ENCODE measurements around the gene KDM2A. TPM values are rescaled to one million over a fixed set of nuclear protein-coding genes. Genes with fewer than 3 reads are reported as not detected.

The KDM2A gene
- total RNA-seq, 1 donor from 2014 or later = 70.4 TPM

DNA sequence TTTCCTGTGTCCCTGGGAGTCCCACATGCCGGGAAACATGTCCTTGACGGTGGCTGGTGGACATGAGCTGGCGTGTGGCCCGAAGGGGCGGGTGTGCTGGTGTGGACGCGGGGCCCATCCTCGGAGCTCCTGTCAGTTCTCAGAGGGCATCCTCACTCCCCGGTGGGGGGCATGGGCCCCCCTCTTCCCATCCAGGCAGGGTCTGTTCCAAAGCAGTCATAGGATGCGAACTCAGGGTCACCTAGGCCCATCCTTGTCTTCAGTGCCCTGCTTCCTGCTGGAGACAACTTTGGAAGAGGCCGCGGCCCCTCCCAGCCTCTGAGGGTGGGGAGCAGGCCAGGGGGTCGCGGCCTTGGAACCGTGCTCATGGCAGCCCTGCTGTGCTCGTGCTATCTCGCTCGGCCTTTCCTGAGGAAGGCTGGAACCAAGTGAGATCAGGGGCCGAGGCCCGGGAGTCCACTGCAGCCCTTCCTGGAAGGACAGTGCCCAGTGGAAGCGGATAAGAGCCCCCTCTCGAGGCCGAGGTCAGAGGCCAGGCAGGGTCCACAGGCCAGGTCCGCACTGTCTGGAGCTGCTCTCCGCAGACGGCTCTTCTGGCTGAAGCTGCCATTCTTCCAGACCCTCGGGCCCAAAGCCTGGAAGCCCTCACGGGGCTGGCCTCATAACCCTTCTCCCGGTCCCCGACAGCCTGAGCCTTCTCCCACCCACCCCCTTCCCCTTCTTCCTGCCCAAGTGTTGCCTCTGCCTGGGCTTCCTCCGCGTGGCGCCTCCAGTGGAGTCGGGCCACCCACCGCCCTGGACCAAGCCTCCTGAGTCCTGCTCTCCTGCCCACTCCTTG is 155.9 kb downstream of the KDM2A start:
- H3K9me3 ChIP-seq (ENCODE audit: insufficient read depth, low read depth, low read length) = no peaks in the 10 kb centered on the region
- H3K79me2 ChIP-seq (ENCODE audit: insufficient read depth, low read length) = peaks cover 77% of the 10 kb centered on the region
- FAIRE-seq = no peak
- H3K9ac ChIP-seq (ENCODE audit: low read length) = no peak overlapping the region
- Mint-ChIP-seq H3K27ac (ENCODE audit: unreplicated experiment) (no peak overlapping the region), H3K36me3 (ENCODE audit: low read depth, unreplicated experiment) (no peaks in the 10 kb centered on the region), H3K4me3 (ENCODE audit: unreplicated experiment) (no peak overlapping the region), H3K9me3 (ENCODE audit: unreplicated experiment) (no peaks in the 10 kb centered on the region), H3K27me3 (ENCODE audit: low read depth, unreplicated experiment) (no peaks in the 10 kb centered on the region), H3K4me1 (ENCODE audit: low read depth, unreplicated experiment) (peaks cover 9% of the 10 kb centered on the region)
- H3K4me1 ChIP-seq (ENCODE audit: insufficient read depth, low read length) = peaks cover 18% of the 10 kb centered on the region
- no peak overlapping the region for H2AFZ ChIP-seq (ENCODE audit: low read depth, low read length)
- no peak overlapping the region for H3K27ac ChIP-seq (ENCODE audit: low read depth, low read length)
- no peaks in the 10 kb centered on the region for H3K27me3 ChIP-seq (ENCODE audit: insufficient read depth, low read length)
- H3K36me3 ChIP-seq (ENCODE audit: insufficient read depth, low read length) = no peaks in the 10 kb centered on the region
- no peak for DNase-seq (ENCODE audit: low read depth)
- no peak overlapping the region for H3K4me3 ChIP-seq (ENCODE audit: insufficient read depth, low read depth, low read length)
- TF ChIP-seq, protein P1, sequence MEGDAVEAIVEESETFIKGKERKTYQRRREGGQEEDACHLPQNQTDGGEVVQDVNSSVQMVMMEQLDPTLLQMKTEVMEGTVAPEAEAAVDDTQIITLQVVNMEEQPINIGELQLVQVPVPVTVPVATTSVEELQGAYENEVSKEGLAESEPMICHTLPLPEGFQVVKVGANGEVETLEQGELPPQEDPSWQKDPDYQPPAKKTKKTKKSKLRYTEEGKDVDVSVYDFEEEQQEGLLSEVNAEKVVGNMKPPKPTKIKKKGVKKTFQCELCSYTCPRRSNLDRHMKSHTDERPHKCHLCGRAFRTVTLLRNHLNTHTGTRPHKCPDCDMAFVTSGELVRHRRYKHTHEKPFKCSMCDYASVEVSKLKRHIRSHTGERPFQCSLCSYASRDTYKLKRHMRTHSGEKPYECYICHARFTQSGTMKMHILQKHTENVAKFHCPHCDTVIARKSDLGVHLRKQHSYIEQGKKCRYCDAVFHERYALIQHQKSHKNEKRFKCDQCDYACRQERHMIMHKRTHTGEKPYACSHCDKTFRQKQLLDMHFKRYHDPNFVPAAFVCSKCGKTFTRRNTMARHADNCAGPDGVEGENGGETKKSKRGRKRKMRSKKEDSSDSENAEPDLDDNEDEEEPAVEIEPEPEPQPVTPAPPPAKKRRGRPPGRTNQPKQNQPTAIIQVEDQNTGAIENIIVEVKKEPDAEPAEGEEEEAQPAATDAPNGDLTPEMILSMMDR (IDR thresholded peaks at IDR 0.05; ENCODE audit: insufficient read depth, low read depth, low read length) = no peak
- no peak for TF ChIP-seq EZH2 (IDR thresholded peaks at IDR 0.05; ENCODE audit: insufficient read depth, low read length)
- H3K4me2 ChIP-seq (ENCODE audit: low read length) = no peak overlapping the region
- peaks cover 33% of the 10 kb centered on the region for H4K20me1 ChIP-seq (ENCODE audit: insufficient read depth, low read length)

DNA sequence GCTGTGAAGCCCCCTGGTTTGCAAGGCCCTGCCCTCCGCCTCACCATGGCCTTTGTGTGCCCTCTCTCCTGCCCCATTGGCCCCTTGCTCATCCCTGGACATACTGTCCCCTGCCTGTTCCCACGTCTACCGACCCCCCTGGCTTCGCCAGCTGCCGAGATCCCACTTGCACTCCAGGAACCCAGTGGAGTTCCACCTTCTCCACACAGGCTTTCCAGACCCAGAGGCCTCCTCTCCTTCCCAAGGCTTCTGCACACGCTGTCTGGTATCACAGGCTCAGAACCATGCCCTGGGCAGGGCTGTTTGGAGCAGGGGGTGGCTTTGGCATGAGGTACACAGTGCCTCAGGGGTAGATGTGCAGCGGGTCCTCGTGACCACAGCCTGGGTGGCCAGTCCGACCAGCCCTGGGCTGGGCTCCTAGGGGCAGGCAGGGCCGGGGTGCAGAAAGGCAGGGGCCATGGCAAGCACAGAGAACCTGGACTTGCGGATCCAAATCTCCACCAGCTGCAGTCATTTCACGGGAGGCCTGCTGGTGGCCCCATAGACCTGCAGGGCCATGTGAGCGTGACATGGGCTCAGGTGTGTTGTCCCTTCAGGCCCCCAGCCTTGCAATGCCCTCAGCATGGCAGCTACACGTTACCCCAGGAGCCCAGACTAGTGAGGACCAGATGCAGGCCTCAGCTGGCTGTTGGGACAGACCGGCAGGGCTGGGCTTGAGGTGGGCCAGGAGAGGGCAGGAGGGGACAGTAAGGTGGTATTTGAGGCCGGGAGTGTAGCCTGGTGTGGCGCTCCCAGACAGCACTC is 156.7 kb downstream of the KDM2A start:
- H3K27ac Mint-ChIP-seq (ENCODE audit: unreplicated experiment) = no peak overlapping the region
- Histone ChIP-seq H3K36me3 (ENCODE audit: insufficient read depth, low read length) (no peaks in the 10 kb centered on the region), H3K79me2 (ENCODE audit: insufficient read depth, low read length) (peaks cover 69% of the 10 kb centered on the region), H2AFZ (ENCODE audit: low read depth, low read length) (no peak overlapping the region), H3K4me1 (ENCODE audit: insufficient read depth, low read length) (peaks cover 10% of the 10 kb centered on the region), H4K20me1 (ENCODE audit: insufficient read depth, low read length) (peaks cover 25% of the 10 kb centered on the region), H3K9me3 (ENCODE audit: insufficient read depth, low read depth, low read length) (no peaks in the 10 kb centered on the region), H3K9ac (ENCODE audit: low read length) (no peak overlapping the region), H3K4me3 (ENCODE audit: insufficient read depth, low read depth, low read length) (no peak overlapping the region), H3K4me2 (ENCODE audit: low read length) (no peak overlapping the region), H3K27me3 (ENCODE audit: insufficient read depth, low read length) (no peaks in the 10 kb centered on the region), H3K27ac (ENCODE audit: low read depth, low read length) (no peak overlapping the region)
- peaks cover 2% of the 10 kb centered on the region for H3K4me1 Mint-ChIP-seq (ENCODE audit: low read depth, unreplicated experiment)
- no peaks in the 10 kb centered on the region for H3K27me3 Mint-ChIP-seq (ENCODE audit: low read depth, unreplicated experiment)
- no peak for FAIRE-seq
- TF ChIP-seq, protein P1 (IDR thresholded peaks at IDR 0.05; ENCODE audit: insufficient read depth, low read depth, low read length) = no peak
- H3K4me3 Mint-ChIP-seq (ENCODE audit: unreplicated experiment) = no peak overlapping the region
- DNase-seq (ENCODE audit: low read depth) = no peak
- H3K9me3 Mint-ChIP-seq (ENCODE audit: unreplicated experiment) = no peaks in the 10 kb centered on the region
- no peaks in the 10 kb centered on the region for H3K36me3 Mint-ChIP-seq (ENCODE audit: low read depth, unreplicated experiment)

Data from astrocyte (in vitro differentiated cells and primary cell).